Measurements from ENCODE around the gene MEAK7. TPM values are rescaled to one million over a fixed set of nuclear protein-coding genes. Genes with fewer than 3 reads are reported as not detected.

The MEAK7 gene
- total and polyA plus RNA-seq, 12 donors: 3.6 to 14.1 (median 6.8) TPM

GRCh38 chr16:84535851-84536250, 31.4 kb upstream of the MEAK7 start:
- no peak for DNase-seq
- TF ChIP-seq CTCF (IDR thresholded peaks at IDR 0.05) (no peak), POLR2A (IDR thresholded peaks at IDR 0.05) (no peak)
- Histone ChIP-seq H3K27ac (no peak overlapping the region), H3K27me3 (no peaks in the 10 kb centered on the region), H3K4me3 (no peak overlapping the region), H3K9me3 (replicated peaks in 1 of 3) (no peaks in the 10 kb centered on the region), H3K36me3 (replicated peaks in 1 of 2) (no peaks in the 10 kb centered on the region), H3K4me1 (replicated peaks in 1 of 2) (peaks cover 0 to 27% of the 10 kb centered on the region in 2 donors)
- intact Hi-C loops (cut with DNase I): no loop called here
- 85 to 91% (median 87%) methylated on average over 9 of the region's 9 CpGs for WGBS, 4 donors

DNA sequence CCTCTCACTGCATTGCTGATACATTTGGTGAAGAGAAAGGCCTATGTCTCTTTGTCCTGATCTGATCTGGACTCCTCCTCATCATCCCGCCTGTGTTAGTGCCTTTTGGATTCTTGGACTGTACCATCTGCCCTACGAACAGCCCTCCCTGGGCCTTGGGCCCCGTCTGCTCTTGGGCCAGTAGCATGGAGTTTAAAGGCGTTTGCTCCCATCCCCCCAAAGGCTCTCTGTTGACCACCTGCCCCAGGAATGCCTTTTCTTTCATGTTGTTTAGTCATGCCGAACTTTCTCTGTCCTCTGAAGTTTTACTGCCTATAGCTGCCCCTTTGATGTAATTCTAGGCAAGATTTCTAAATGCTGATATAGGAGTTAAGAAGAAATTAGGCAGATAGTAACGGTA, 30.9 kb upstream of the MEAK7 start:
- TF ChIP-seq POLR2A (IDR thresholded peaks at IDR 0.05) (no peak), CTCF (IDR thresholded peaks at IDR 0.05) (no peak)
- DNase-seq: no peak
- H3K4me3 ChIP-seq: no peak overlapping the region
- H3K4me1 ChIP-seq (replicated peaks in 1 of 2): peaks cover 0 to 27% of the 10 kb centered on the region in 2 donors
- intact Hi-C loops (cut with DNase I): no loop called here
- WGBS, 4 donors: 73 to 75% (median 75%) methylated on average over 6 of the region's 6 CpGs
- no peaks in the 10 kb centered on the region for H3K36me3 ChIP-seq (replicated peaks in 1 of 2)
- H3K27me3 ChIP-seq: no peaks in the 10 kb centered on the region
- H3K27ac ChIP-seq: no peak overlapping the region
- H3K9me3 ChIP-seq (replicated peaks in 1 of 3): no peaks in the 10 kb centered on the region

GRCh38 chr16:84534815-84535214, 30.4 kb upstream of the MEAK7 start:
- 78 to 94% (median 92%) methylated on average over 5 of the region's 5 CpGs for WGBS, 4 donors
- Histone ChIP-seq H3K27ac (no peak overlapping the region), H3K4me1 (replicated peaks in 1 of 2) (peaks cover 0 to 27% of the 10 kb centered on the region in 2 donors), H3K36me3 (replicated peaks in 1 of 2) (no peaks in the 10 kb centered on the region), H3K9me3 (replicated peaks in 1 of 3) (no peaks in the 10 kb centered on the region), H3K27me3 (no peaks in the 10 kb centered on the region), H3K4me3 (no peak overlapping the region)
- intact Hi-C loops (cut with DNase I): no loop called here
- DNase-seq: no peak
- TF ChIP-seq CTCF (IDR thresholded peaks at IDR 0.05) (no peak), POLR2A (IDR thresholded peaks at IDR 0.05) (no peak)

DNA sequence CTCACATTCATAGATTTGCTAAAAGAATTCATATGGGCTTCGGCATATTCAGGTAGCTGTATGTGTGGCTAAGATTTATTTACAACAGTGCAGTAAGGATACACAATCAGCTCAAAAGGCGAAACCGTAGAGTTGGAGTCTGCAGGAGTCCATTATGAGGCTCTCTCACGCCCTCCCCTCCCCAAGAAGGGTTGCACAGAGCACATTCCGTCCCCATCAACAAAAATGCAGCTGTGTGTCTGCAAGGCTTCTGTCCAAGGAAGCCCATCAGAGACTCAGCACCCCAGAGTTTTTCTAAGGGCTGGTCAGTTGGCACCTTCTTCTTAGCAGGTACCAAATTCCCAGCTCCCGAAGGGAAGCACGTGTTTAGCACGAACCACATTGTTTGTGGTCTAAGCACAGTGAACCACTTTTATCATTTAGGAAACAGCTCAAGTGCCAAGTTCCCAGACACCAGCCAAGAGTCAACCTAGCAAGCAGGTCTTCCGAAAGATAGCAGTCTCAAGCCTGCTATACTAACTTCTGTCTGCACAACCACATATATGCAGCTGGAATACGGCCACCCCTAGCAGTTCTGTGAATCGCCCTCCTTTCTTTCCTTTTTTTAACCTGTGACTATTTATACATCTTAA, 28.5 kb upstream of the MEAK7 start:
- intact Hi-C loops (cut with DNase I): no loop called here
- DNase-seq: no peak
- WGBS, 4 donors: 61 to 78% (median 67%) methylated on average over 10 to 11 of the region's 11 CpGs
- Histone ChIP-seq H3K27me3 (no peaks in the 10 kb centered on the region), H3K4me3 (no peak overlapping the region), H3K4me1 (replicated peaks in 1 of 2) (peaks cover 4 to 25% of the 10 kb centered on the region in 2 donors), H3K9me3 (replicated peaks in 1 of 3) (no peaks in the 10 kb centered on the region), H3K27ac (peak overlapping the region in 4 of 5 donors; percentile 26 to 84 (median 56)), H3K36me3 (replicated peaks in 1 of 2) (no peaks in the 10 kb centered on the region)
- no peak for TF ChIP-seq POLR2A (IDR thresholded peaks at IDR 0.05)
- TF ChIP-seq CTCF (IDR thresholded peaks at IDR 0.05): no peak

Data from adrenal gland (tissue), 12 donors.